SK-N-SH (cell line): ENCODE results near the gene PLA2G2F. TPM values are rescaled to one million over a fixed set of nuclear protein-coding genes. Genes with fewer than 3 reads are reported as not detected.

ENCODE experiments used
- CTCF ChIA-PET: fragments of 300-600, 350-600 bp; formaldehyde crosslinking; extraction: SDS; loops from one replicate; lab custom pipeline; 2021; lab: Yijun Ruan, JAX
- POLR2A ChIA-PET: fragments of 350-600 bp; sonication (Branson Sonifier 250); formaldehyde crosslinking; extraction: SDS; loops from one replicate; lab custom pipeline; 2020; ENCODE audit warnings: antibody characterized with exemption, inconsistent platforms; lab: Yijun Ruan, JAX
- DNase-seq: peaks from one replicate; pipeline ENCODE4 v3.0.0; 2012
- H2AFZ ChIP-seq: fragments of 200-600 bp; sonication (generic); 2 replicates; pipeline ENCODE4 v1.8.1; 2016; ENCODE audit warnings: antibody characterized with exemption, mild to moderate bottlenecking, low read depth
- H3F3A ChIP-seq: fragments of 200-600 bp; sonication (generic); replicated peaks from 2 replicates; pipeline ENCODE3; 2016; ENCODE audit warnings: antibody characterized with exemption, mild to moderate bottlenecking; ENCODE audit not compliant: insufficient read depth
- H3K27ac ChIP-seq, 2 experiments: fragments of 200-500 bp in 1 of 2; fragments of 200-600 bp in 1 of 2; sonication (Bioruptor generic) in 1 of 2; sonication (generic), shearing (Covaris generic) in 1 of 2; 2 replicates each; pipeline versions ENCODE4 v1.5.1 to v1.6.1; 2014 to 2016; ENCODE audit warnings: low read depth in 2 of 2, inconsistent platforms in 1 of 2, low read length in 1 of 2, mild to moderate bottlenecking in 1 of 2, mixed read lengths in 1 of 2
- H3K27me3 ChIP-seq: fragments of 200-600 bp; sonication (generic), shearing (Covaris generic); 2 replicates; pipeline ENCODE4 v1.6.1; 2016; ENCODE audit warnings: mixed run types; ENCODE audit not compliant: insufficient read depth
- H3K36me3 ChIP-seq, 2 experiments: fragments of 200-500 bp in 1 of 2; fragments of 200-600 bp in 1 of 2; sonication (Bioruptor generic) in 1 of 2; sonication (generic) in 1 of 2; replicated peaks in 1 of 2; 2 replicates each; pipeline versions ENCODE3 to v1.5.1; 2014 to 2016; ENCODE audit warnings: low read length in 1 of 2, mild to moderate bottlenecking in 1 of 2; ENCODE audit not compliant: insufficient read depth in 2 of 2, control insufficient read depth in 1 of 2
- H3K4me1 ChIP-seq, 2 experiments: fragments of 200-500 bp in 1 of 2; fragments of 200-600 bp in 1 of 2; sonication (Bioruptor generic) in 1 of 2; sonication (generic), shearing (Covaris generic) in 1 of 2; 2 replicates each; pipeline versions ENCODE4 v1.5.1 to v1.6.1; 2014 to 2016; ENCODE audit warnings: low read depth in 1 of 2, low read length in 1 of 2, mixed run types in 1 of 2; ENCODE audit not compliant: insufficient read depth in 2 of 2, control insufficient read depth in 1 of 2
- H3K4me2 ChIP-seq: fragments of 200-600 bp; sonication (generic), shearing (Covaris generic); 2 replicates; pipeline ENCODE4 v1.6.1; 2017; ENCODE audit warnings: mixed run types
- H3K4me3 ChIP-seq, 2 experiments: fragments of 200-500 bp in 1 of 2; fragments of 200-600 bp in 1 of 2; sonication (Bioruptor generic) in 1 of 2; sonication (generic), shearing (Covaris generic) in 1 of 2; 2 replicates each; pipeline versions ENCODE4 v1.5.1 to v1.8.1; 2014 to 2016; ENCODE audit warnings: low read depth in 2 of 2, inconsistent platforms in 1 of 2, low read length in 1 of 2, mild to moderate bottlenecking in 1 of 2, mixed read lengths in 1 of 2, moderate library complexity in 1 of 2
- H3K79me2 ChIP-seq: fragments of 200-600 bp; sonication (generic); 2 replicates; pipeline ENCODE4 v1.8.1; 2017; ENCODE audit warnings: mild to moderate bottlenecking; ENCODE audit not compliant: insufficient read depth
- H3K9ac ChIP-seq: fragments of 200-600 bp; sonication (generic); 2 replicates; pipeline ENCODE4 v1.6.1; 2017; ENCODE audit warnings: mixed run types
- H3K9me2 ChIP-seq: fragments of 200-600 bp; sonication (generic); 2 replicates; pipeline ENCODE4 v1.6.1; 2017; ENCODE audit warnings: mixed run types
- H3K9me3 ChIP-seq: fragments of 200-600 bp; sonication (generic); 2 replicates; pipeline ENCODE4 v1.6.1; 2017; ENCODE audit warnings: mixed run types, mild to moderate bottlenecking, moderate library complexity
- H4K20me1 ChIP-seq: fragments of 200-600 bp; sonication (generic); 2 replicates; pipeline ENCODE4 v1.6.1; 2017; ENCODE audit warnings: mild to moderate bottlenecking, mixed run types; ENCODE audit not compliant: insufficient read depth
- EZH2phosphoT487 ChIP-seq: fragments of 200-600 bp; sonication (generic); IDR thresholded peaks from 2 replicates; pipeline ENCODE4 v1.6.1; 2017; ENCODE audit warnings: low read depth, mixed run types, mild to moderate bottlenecking, antibody characterized with exemption, moderate library complexity, borderline replicate concordance
- FOXM1 ChIP-seq: IDR thresholded peaks from 2 replicates; pipeline ENCODE4 v1.4.0; 2012; ENCODE audit warnings: low read depth, mild to moderate bottlenecking
- GATA2 ChIP-seq: sonication (generic); formaldehyde crosslinking; IDR thresholded peaks from 2 replicates; pipeline ENCODE4 v1.5.0; 2020; ENCODE audit warnings: mild to moderate bottlenecking, missing genetic modification reagents
- JUND ChIP-seq: IDR thresholded peaks from 2 replicates; pipeline ENCODE4 v1.4.0; 2012
- MEF2A ChIP-seq: IDR thresholded peaks from 2 replicates; pipeline ENCODE4 v1.4.0; 2012; ENCODE audit warnings: low read depth, borderline replicate concordance
- MXI1 ChIP-seq: IDR thresholded peaks from 2 replicates; pipeline ENCODE4 v1.6.1; 2012; ENCODE audit warnings: mild to moderate bottlenecking, low read depth, low read length, improper control_type of control experiment
- NFIC ChIP-seq: IDR thresholded peaks from 2 replicates; pipeline ENCODE4 v1.4.0; 2012; ENCODE audit warnings: borderline replicate concordance
- NRF1 ChIP-seq: IDR thresholded peaks from 2 replicates; pipeline ENCODE4 v1.6.1; 2012; ENCODE audit warnings: low read depth, mild to moderate bottlenecking, low read length
- PBX3 ChIP-seq: IDR thresholded peaks from 2 replicates; pipeline ENCODE4; 2012
- RAD21 ChIP-seq: IDR thresholded peaks from 2 replicates; pipeline ENCODE4 v1.6.1; 2012; ENCODE audit warnings: mild to moderate bottlenecking, low read length
- RCOR1 ChIP-seq: fragments of 150-350 bp; IDR thresholded peaks from 2 replicates; pipeline ENCODE4 v1.6.1; 2017; ENCODE audit warnings: antibody characterized with exemption, low read length
- RFX5 ChIP-seq: IDR thresholded peaks from 2 replicates; pipeline ENCODE4 v1.6.1; 2012; ENCODE audit warnings: mild to moderate bottlenecking, improper control_type of control experiment, low read length
- TAF1 ChIP-seq: IDR thresholded peaks from 2 replicates; pipeline ENCODE4 v1.6.1; 2012; ENCODE audit warnings: low read depth, mild to moderate bottlenecking, low read length, moderate library complexity, borderline replicate concordance
- TEAD4 ChIP-seq: IDR thresholded peaks from 2 replicates; pipeline ENCODE4 v1.4.0; 2012; ENCODE audit warnings: mild to moderate bottlenecking, borderline replicate concordance; ENCODE audit not compliant: insufficient read depth
- USF1 ChIP-seq: IDR thresholded peaks from 2 replicates; pipeline ENCODE4 v1.4.0; 2012; ENCODE audit warnings: low read depth, borderline replicate concordance
- YY1 ChIP-seq: IDR thresholded peaks from 2 replicates; pipeline ENCODE4 v1.4.0; 2012; ENCODE audit warnings: low read depth, mild to moderate bottlenecking
- WGBS: methylation state at CpG from one replicate; pipeline ENCODE4 v1.1.6; 2017; ENCODE audit warnings: low lambda C conversion rate; 5-methylcytosine and 5-hydroxymethylcytosine counted together
- polyA plus RNA-seq, 3 experiments: library from polyadenylated mRNA; depleted of rRNA; stranded (reverse); fragments of >200 nt; gene quantifications; 2 replicates each; pipeline ENCODE4 v1.2.3, GENCODE V29; 2012
- TF ChIP-seq, protein P1 (sequence below): fragments of 150-350 bp; IDR thresholded peaks from 2 replicates; pipeline ENCODE4 v1.6.1; 2016; ENCODE audit warnings: mild to moderate bottlenecking, low read depth, low read length
- TF ChIP-seq, protein P2 (sequence below): IDR thresholded peaks from 2 replicates; pipeline ENCODE4 v1.4.0; 2012; ENCODE audit warnings: low read depth, borderline replicate concordance

PLA2G2F gene
- polyA plus RNA-seq, 1 of the 3 experiments (the other 2 are of a cell fraction), result not detected

- TF ChIP-seq FOXM1 (no peak), MXI1 (no peak), TAF1 (no peak)
- TF ChIP-seq, protein P1, sequence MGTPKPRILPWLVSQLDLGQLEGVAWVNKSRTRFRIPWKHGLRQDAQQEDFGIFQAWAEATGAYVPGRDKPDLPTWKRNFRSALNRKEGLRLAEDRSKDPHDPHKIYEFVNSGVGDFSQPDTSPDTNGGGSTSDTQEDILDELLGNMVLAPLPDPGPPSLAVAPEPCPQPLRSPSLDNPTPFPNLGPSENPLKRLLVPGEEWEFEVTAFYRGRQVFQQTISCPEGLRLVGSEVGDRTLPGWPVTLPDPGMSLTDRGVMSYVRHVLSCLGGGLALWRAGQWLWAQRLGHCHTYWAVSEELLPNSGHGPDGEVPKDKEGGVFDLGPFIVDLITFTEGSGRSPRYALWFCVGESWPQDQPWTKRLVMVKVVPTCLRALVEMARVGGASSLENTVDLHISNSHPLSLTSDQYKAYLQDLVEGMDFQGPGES, result no peak
Observed at GRCh38 chr1:20125100-20125499, 14.0 kb upstream of the PLA2G2F start (continued).

DNA sequence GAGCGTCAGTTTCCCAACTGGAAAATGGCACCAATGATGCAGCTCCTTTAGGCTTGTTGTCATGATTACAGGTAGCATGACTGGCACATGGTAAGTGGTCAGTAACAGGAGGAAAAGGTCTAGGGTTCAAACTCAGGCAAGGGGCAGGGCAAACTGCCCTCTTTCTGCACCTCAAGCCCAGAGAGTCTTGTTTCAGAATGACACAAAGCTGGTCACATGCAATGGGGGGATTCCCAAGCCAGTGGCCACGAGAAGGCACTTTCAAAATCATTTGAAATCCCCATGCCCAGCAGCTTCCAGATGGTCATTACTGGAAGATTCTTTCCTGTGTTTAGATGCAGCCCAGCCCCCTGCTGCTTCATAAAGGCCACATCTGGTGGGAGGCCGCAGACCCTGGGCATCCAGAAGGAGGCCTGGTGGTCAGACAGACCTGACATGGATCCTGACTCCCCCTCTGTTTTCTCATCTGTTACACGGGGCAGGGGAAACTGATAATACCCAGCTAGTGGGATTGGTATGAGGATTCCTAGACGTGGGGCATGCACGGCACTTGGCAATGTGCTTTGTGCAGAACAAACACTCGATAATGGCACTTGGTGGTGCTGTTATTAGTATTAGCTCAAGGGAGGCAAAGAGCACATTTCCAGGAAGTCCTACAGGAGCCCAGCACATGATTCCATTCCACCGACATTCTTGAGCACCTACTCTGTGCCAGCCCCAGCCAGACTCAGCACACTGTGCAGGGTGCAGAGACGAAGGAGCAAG is 12.9 kb upstream of the PLA2G2F start:
- 58% methylated on average over 9 of the region's 9 CpGs for WGBS
- CTCF ChIA-PET, result interaction anchor here (0.9 to 1.5 kb wide), 2 partner anchors 25 kb away, joined by 3 to 5 read pairs; no protein-coding TSS in a partner anchor

More for the DNA sequence above, 12.9 kb upstream of the PLA2G2F start:
- no peaks in the 10 kb centered on the region for H3K9me2 ChIP-seq
- no peak overlapping the region for H3K27ac ChIP-seq
- POLR2A ChIA-PET, result no interaction called here
- H3K4me1 ChIP-seq, result peaks cover 0 to 10% of the 10 kb centered on the region in 2 experiments; a peak in 1 of 4 replicates
- no peaks in the 10 kb centered on the region for H3K79me2 ChIP-seq
- peaks cover 3% of the 10 kb centered on the region; the same call in 1 of the 2 replicates for H3K27me3 ChIP-seq
- H3F3A ChIP-seq, result no peaks in the 10 kb centered on the region
- no peak overlapping the region for H3K4me3 ChIP-seq
- H2AFZ ChIP-seq, result no peak overlapping the region
- no peak overlapping the region for H3K4me2 ChIP-seq
- TF ChIP-seq USF1 (no peak), NFIC (no peak), EZH2phosphoT487 (no peak), RAD21 (no peak), GATA2 (CRISPR knock-in tag) (no peak), FOXM1 (no peak), RFX5 (no peak), RCOR1 (no peak), TAF1 (no peak), JUND (no peak), MXI1 (no peak), YY1 (no peak), MEF2A (no peak), NRF1 (no peak), PBX3 (no peak), TEAD4 (no peak)
- TF ChIP-seq, protein P2, sequence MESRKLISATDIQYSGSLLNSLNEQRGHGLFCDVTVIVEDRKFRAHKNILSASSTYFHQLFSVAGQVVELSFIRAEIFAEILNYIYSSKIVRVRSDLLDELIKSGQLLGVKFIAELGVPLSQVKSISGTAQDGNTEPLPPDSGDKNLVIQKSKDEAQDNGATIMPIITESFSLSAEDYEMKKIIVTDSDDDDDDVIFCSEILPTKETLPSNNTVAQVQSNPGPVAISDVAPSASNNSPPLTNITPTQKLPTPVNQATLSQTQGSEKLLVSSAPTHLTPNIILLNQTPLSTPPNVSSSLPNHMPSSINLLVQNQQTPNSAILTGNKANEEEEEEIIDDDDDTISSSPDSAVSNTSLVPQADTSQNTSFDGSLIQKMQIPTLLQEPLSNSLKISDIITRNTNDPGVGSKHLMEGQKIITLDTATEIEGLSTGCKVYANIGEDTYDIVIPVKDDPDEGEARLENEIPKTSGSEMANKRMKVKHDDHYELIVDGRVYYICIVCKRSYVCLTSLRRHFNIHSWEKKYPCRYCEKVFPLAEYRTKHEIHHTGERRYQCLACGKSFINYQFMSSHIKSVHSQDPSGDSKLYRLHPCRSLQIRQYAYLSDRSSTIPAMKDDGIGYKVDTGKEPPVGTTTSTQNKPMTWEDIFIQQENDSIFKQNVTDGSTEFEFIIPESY, result no peak
- H3K9me3 ChIP-seq, result no peaks in the 10 kb centered on the region
- no peak overlapping the region for H3K9ac ChIP-seq
- no peaks in the 10 kb centered on the region for H4K20me1 ChIP-seq
- no peaks in the 10 kb centered on the region for H3K36me3 ChIP-seq
- no peak for DNase-seq
